Activated gamma-delta T cell (primary cell): Measurements from ENCODE around the gene SH2B3.

ENCODE experiments used
- DNase-seq: peaks from one replicate; lab custom pipeline; 2025; lab: John Stamatoyannopoulos, UW

SH2B3 gene

DNA sequence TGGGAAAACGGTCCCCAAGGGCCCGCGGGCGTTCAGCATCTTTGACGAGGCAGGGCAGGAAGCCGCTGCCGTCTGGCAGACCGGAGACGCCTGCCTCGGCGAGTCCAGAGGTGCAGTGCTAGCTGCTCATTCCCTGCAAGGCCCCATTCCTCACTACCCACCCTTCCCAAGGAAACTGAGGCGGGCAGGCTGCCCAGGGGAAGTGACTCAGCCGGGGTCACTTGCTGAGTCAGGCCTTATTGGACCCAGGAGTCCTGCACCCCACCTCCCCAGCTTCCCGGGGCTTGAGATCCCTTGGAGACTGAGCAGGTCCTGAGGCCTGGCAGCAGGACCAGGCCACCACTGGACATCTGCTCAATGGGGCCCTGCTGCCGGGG lies 3.7 kb downstream of the SH2B3 start:
- no peak for DNase-seq

DNA sequence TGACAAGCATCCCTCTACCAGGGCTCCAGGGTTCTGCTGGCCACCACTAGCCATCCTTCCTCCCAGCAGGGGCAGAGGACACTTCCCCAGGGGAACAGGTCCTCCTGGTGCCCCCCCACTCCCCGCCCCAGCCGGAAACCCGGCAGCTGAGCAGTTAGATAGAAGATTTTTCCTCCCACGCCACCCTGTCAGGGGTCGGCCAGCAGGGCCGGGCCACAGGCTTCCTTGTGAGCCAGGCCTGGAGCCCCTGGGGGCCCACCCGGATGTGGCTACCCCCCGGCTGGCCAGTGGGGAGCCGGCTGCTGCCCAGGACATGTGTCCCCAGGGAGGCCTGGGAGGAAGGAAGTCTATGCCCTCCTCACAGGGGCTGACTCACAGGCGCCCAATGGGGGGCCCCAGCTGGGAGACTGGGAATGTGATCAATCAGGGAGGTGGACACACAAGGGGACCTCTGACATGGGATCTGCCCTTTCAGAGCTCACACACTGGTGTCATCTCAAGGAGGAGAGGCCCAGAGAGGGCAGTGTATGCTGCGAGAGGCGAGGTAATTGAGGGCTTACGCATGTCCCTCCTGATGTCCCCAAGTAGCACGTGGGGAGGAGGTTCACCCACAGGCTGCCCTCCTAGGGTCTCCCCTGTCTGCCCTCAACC lies 4.2 kb downstream of the SH2B3 start:
- peak; percentile 42 for DNase-seq

DNA sequence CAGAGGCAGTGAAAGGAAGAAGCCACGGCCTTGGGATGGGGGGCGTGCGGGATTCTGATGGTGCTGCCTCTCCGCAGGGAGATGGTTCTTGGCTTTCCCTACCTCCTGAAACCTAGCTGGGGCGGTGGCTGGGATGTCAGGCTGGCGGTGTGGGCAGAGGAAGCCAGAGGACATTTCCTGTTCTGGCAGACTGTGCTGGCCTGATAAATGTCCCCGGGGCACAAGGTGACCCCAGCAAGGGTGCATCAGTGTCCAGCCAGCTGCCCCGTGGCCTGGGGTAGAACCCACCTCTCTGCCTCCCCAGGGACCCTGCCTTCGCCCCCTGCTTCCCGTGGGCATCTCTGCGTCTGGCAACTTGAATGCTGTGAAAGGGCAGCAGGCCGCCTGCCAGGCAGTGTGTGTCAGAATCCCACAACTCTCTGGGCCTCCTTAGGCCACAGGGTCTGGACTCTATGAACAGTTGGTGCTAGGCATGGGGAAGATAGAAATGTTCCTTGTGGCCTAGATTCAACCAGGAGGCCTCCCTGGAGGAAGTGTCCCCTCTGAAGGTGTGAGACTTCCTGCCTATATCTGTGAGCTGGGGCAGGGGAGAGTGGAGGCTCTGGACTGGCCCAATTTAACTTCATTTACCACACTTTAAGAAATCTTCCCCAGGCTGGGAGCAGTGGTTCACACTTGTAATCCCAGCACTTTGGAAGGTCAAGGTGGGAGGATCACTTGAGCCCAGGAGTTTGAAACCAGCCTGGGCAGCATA lies 4.9 kb downstream of the SH2B3 start:
- no peak for DNase-seq

DNA sequence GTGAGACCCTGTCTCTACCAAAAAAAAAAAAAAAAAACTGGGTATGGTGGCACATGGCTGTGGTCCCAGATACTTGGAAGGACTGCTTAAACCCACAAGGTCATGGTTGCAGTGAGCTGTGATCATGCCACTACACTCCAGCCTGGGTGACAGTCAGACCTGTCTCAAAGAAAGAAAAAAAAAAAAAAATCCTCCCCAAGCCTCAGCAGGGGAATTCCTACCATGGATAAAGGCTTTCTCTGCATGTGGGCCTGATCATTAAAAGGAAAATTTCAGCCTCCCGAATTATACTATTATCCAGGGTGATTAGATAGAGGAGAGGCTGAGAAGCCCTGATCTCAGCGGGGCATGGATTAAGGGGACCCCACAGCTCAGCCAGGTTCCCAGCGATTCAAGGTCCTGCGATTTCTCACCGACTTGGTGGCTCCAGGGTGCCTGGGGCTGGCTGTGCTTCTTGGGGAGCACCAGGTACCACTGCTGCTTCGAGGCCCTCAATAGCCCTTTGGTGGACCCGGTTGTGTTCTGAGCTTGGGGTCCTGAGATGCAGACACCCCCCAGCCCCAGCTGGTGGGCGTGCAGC lies 5.6 kb downstream of the SH2B3 start:
- no peak for DNase-seq

DNA sequence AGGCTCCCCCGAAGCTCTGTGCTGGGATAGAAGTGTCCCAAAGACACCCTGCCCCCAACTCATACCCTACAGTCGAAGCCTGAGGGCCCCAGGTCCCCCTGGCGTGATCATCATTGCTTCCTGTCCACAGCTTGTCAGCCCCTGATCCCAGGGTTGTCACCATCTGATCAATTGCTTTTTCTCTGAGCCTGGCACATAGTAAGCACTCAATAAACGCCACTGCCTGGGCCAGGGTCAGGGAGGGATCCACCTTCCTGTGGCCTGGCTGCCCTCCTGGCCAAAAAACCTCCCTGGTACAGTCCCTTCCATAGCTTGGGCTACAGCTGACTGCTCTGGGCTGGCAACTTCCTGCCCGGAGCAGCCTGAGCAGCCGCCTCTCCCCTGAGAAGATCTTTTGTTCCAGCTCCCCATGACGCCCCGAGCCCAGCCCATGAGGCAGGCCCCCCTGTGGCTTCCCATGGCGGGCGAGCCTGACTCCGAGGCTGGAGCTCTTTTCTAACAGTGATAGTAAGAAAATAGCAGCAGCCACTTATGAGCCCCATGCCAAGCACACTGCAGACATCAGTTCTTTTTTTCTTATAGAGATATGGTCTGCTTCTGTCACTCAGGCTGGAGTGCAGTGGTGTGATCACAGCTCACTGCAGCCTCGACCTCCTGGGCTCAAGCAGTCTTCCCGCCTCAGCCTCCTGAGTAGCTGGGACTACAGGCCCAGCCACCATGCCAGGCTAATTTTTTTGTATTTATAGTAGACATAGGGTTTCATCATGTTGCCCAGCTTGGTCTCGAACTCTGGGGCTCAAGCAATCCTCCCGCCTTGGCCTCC lies 6.5 kb downstream of the SH2B3 start:
- no peak for DNase-seq

DNA sequence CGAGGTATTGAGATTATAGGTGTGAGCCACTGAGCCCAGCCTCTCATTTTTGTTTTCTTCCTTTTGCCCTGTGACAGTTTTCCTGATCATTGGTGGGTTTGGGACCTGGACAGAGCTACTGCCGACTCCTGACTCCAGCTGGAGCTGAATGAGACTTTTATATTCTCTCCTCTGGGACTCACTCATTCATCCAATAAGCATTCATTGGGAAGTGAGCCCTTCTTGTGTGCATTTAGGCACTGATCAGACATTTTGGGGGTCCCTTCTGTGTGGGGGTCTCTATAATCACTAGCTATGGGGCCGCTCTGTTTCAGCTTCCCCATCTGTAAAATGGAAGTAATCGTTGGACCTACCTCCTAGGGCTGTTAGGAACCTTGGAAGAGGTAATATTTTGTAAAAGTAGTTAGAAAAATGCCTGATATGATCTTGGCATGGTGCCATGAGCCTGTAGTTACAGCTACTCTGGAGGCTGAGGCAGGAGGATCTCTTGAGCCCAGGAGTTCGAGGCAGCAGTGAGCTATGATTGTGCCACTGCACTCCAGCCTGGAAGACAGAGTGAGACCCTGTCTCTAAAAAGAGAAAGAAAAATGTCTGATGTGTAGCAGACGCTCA lies 7.2 kb downstream of the SH2B3 start:
- DNase-seq: no peak

DNA sequence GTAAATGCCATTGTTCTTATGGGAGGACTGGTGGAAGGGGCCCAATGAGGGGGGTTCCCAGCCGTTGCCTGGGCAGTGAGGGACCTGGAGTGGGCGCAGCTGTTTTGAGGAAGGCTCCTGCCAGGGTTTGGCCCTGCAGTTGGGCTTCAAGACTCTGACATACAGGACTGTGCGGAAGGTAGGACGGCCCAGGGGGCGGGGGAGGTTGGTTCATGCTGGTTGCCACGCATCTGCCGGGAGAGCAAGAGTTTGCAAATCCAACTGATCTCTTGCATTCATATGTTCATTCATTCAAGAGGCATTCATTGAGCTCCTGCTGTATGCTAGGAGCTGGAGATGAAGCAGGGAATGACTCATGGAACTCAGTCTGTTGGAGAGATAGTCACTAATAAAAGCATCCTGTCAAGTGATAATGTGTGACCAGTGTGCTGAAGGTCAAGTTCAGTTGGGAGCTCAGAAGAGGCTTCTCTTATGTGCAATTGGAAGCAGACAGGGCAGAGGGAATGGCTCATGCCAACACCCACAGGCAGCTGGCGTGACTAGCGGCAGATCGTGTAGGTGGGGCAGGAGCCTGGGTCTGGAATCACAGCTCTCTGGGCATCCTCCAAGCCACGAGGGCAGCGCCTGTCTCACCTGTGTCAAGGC lies 7.8 kb downstream of the SH2B3 start:
- no peak for DNase-seq

DNA sequence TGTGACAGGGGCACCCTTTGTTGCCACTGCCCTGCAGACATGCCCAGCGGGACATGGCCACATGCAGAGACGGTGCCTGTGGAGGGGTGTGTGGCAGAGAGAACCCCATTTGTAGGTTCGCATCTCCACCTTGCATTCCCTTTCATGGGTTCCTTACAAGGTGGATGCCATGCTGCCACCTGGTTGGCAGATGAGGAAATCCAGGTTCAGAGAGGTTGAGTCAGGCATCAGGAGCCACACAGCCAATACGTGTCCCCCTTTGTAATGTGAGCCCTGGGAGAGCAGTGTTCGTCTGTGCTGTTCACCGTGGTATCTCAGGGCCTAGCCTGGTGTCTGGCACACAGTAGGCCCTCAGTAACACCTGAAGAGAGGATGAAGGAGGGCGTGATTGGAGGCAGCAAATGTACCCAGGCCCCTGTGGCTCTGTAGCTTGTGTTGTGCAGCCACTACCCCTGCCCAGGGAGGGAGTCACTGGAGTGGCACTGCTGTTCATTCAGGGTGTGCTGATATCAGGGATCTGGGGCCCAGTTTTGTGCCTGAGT lies 9.1 kb downstream of the SH2B3 start:
- no peak for DNase-seq

DNA sequence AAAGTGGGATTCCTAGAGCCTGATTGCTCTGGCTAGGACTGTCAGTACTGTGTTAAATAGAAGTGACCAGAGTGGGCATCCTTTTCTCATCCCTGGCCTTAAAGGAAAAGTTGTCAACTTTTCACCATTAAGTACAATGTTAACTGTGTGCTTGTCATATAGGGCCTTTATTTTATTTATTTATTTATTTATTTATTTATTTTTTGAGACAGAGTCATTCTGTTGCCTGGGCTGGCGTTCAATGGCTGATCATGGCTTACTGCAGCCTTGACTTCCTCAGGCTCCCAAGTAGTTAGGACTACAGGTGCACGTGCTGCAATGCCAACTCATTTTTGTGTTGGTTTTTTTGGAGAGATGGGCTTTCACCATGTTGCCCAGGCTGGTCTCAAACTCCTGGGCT lies 11.6 kb downstream of the SH2B3 start:
- no peak for DNase-seq

DNA sequence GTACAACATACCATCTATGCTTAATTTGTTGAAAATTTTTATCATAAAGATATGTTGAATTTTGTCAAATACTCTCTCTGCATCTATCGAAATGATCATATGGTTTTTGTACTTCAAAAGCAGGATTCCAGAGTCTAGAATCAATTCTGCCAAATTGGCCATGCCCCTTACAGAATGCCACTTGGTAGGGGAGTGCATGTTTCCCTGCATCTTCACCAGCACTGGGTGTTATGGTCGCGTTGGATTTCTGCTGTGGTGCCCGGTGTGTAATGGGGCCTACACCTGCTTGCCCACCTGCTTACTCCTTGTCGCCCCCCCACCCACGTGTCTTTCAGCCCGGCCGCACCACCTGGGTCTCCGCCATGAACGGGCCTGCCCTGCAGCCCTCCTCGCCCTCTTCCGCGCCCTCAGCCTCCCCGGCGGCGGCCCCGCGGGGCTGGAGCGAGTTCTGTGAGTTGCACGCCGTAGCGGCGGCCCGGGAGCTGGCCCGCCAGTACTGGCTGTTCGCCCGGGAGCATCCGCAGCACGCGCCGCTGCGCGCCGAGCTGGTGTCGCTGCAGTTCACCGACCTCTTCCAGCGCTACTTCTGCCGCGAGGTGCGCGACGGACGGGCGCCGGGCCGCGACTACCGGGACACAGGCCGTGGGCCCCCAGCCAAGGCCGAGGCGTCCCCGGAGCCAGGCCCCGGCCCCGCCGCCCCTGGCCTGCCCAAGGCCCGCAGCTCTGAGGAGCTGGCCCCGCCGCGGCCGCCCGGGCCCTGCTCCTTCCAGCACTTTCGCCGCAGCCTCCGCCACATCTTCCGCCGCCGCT lies 12.3 kb downstream of the SH2B3 start:
- no peak for DNase-seq

DNA sequence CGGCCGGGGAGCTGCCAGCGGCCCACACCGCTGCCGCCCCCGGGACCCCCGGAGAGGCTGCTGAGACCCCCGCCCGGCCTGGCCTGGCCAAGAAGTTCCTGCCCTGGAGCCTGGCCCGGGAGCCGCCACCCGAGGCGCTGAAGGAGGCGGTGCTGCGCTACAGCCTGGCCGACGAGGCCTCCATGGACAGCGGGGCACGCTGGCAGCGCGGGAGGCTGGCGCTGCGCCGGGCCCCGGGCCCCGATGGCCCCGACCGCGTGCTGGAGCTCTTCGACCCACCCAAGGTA lies 12.8 kb downstream of the SH2B3 start:
- no peak for DNase-seq

DNA sequence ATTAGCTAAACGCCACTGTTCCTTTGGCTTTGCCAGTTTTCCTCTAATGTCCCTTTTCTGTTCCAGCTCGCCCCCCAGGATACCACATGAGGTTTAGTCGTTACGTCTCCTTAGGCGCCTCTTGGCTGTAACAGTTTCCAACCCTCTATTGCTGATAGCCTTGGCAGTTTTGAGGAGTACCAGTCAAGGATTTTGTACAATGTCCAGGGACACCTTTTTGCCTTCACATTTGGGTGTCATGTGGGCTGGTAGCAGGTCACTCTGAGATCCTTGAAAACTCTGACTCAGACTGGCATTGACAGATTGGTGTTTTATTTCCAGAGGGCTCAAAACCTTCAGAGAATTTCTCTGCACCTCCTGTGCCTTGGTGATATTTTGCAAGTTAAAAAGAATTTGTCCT lies 14.1 kb downstream of the SH2B3 start:
- no peak for DNase-seq

DNA sequence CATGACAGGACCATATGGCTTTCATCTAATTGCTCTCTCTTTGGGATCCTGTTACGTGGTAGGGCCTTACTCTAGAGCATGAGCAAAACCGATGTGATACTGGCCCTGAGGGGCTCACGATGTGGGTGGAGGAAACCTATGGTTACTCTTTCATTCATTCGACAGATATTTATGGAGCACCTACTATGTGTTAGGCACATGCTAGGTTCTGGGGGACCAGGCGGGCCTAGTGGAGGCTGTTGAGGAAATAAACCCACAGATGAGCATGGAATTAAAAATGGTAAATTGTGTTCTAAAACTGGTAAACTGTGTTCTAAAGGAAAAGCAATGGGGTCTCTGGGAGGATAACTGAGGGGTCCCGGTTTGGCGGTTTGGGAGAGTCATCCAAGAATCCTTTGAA lies 14.8 kb downstream of the SH2B3 start:
- no peak for DNase-seq

DNA sequence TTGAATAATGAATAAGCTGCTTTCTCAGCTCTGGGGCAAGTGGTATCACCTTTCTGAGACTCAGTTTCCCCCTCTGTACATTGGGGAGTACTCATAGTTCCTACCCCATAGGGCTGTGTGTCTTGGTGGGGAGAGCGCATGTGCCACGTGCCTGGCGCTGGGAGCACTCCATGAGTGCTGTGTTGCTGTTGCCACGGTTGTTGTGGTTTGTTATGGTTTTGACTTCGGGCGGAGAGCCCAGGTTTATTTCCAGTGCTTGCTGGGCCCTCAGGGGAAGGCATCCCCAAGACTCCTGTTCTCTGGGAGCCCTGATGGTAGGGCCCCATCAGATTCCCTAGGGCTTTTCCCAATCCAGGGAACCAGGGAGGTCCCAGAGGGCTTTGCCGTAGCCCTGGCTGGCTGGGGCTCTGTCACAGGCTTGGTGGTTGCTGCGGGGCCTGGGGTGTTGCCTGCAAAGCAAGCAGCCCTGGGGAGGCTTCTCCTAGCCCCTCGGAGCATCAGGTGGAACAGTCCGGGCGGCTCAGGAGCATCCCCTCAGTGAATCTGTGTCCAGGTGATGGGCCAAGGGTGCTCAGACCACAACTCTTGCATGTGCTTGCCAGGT lies 18.6 kb downstream of the SH2B3 start:
- DNase-seq: no peak

DNA sequence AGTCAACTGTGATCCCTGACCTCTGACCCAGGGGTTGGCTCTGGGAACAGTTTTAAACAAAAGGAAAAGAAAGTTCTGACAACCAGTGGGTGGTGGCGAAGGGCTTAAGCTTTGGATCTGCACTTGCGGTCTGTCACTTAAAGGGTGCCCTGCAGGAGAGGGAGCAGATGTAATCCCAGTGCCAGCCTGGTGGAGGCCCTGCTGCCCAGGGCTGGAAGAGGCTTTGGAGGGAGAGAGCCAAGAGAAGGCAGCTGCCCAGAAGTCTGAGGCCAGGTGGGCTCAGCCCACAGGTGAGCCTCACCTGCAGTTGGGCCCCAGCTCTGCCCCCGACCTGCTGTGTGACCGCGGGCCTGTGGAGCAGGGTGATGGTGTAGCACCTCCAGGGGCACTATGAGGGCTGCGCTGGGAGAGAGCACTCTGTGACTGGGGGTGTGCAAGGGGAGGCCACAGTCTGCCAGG lies 19.1 kb downstream of the SH2B3 start:
- no peak for DNase-seq

DNA sequence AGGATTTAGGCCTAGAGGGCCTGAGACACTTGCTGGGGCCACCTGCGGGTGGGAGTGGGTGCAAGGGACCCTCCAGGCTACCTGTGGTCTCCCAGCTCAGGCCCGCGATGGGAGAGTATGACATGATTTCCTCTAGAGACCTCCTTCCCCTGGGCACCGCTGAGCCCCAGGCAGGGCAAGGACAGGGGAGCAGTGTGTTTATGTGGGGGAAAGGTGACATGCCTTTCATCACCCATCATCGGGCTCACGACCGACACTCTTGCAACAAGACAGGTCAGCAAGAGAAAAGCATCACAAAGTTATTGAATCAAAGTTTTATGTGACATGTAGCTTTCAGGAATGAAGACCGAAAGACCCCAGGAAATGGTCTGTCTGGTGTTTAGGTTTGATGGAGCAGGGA lies 19.9 kb downstream of the SH2B3 start:
- no peak for DNase-seq

DNA sequence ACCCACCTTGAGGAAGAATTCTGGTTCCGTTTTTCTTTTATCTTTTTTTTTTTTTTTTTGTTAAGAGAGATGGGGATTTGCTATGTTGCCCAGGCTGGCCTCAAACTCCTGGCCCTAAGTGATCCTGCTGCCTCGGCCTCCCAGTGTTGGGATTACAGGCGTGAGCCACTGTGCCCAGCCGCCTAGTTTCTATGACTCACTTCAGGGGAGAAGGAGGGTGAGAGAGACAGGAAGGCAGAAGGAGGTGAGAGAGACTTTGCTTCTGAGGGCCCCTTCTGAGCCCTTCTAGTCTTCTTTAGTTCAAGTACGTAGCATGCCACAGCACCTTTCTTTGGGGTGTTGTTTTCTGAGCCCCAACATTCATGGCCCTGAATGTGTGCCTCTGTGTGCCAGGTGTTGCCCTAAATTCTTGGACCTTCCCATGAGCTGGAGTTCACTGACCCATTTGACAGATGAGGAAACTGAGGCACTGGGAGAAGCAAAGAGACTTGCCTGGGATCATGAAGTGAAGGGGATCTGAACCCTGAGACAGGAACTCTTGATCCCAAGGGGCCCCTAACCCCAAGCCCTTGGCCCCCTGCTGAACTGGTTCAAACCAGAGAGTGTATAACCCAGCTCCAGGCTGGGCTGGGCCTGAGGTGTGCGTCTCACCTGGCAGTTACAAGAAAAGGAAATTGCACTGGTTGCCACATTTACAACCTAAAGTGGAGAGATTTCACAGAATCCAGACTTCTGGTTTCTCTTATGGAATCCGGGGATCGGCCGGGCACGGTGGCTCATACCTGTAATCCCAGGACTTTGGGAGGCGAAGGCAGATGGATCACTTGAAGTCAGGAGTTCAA lies 20.8 kb downstream of the SH2B3 start:
- no peak for DNase-seq

DNA sequence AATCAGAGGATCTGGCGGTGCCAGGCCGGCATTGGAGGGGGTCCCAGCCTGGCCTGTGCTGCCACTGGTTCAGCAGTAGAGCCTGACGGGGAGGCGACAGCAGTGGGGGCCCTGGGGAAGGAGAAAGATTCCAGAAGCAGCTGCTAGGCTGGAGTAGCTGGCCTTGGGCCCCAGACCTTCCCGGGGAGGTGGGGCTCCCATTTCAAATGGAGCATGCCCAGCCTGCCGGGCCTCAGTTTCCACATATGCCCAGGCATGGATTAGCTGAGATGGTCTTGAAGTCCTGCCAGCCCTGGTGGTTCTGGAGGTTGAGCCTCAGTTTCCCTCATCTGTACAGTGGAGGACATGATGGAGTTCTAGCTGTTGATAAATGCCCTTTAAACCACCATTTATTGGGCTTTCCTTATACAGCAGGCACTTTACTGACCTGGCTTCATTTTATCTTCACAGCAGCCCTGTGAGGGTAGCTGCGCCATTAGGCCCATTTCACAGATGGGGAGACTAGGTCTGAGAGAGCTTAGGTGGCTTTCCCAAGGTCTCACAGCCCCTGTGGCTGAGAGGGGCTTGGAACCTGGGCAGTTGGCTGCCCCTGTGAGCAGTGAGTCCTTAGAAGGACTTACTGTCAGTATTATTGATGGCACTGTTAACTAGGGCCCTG lies 21.8 kb downstream of the SH2B3 start:
- no peak for DNase-seq
